ENCODE measurements around the gene HOXB13.

HOXB13 gene

GRCh38 chr17:48728232-48729231 lies at the start of gene HOXB13:
Gene HOXB13, minus strand, starts transcription at chr17:48728750. Its CDS starts 157 bp downstream, at chr17:48728593.
- DNase-seq (ENCODE audit: low read depth) = no peak
- peak within 1 kb of the TSS; percentile 29 for H3K4me3 ChIP-seq (ENCODE audit: low read depth, low read length)

- no peak overlapping the region for H3K4me3 ChIP-seq (ENCODE audit: low read depth, low read length)
- DNase-seq (ENCODE audit: low read depth) = no peak
These were observed 48.1 kb upstream of the HOXB13 start for GRCh38 chr17:48776602-48777001.

- H3K4me3 ChIP-seq (ENCODE audit: low read depth, low read length) = no peak overlapping the region
- no peak for DNase-seq (ENCODE audit: low read depth)
These were observed 44.7 kb upstream of the HOXB13 start for GRCh38 chr17:48773245-48773644.

GRCh38 chr17:48770954-48771353 lies 42.4 kb upstream of the HOXB13 start:
- H3K4me3 ChIP-seq (ENCODE audit: low read depth, low read length) = no peak overlapping the region
- no peak for DNase-seq (ENCODE audit: low read depth)

- DNase-seq (ENCODE audit: low read depth) = no peak
- H3K4me3 ChIP-seq (ENCODE audit: low read depth, low read length) = no peak overlapping the region
These were observed 40.6 kb upstream of the HOXB13 start for GRCh38 chr17:48769009-48769675.

- DNase-seq (ENCODE audit: low read depth) = no peak
- no peak overlapping the region for H3K4me3 ChIP-seq (ENCODE audit: low read depth, low read length)
These were observed 38.8 kb upstream of the HOXB13 start for GRCh38 chr17:48767263-48767774.

- DNase-seq (ENCODE audit: low read depth) = no peak
- H3K4me3 ChIP-seq (ENCODE audit: low read depth, low read length) = no peak overlapping the region
These were observed 32.6 kb upstream of the HOXB13 start for GRCh38 chr17:48761114-48761513.

- H3K4me3 ChIP-seq (ENCODE audit: low read depth, low read length) = no peak overlapping the region
- DNase-seq (ENCODE audit: low read depth) = no peak
These were observed 31.9 kb upstream of the HOXB13 start for GRCh38 chr17:48760411-48760810.

GRCh38 chr17:48759288-48759687 lies 30.7 kb upstream of the HOXB13 start:
- DNase-seq (ENCODE audit: low read depth) = no peak
- no peak overlapping the region for H3K4me3 ChIP-seq (ENCODE audit: low read depth, low read length)

GRCh38 chr17:48757524-48757961 lies 29.0 kb upstream of the HOXB13 start:
- DNase-seq (ENCODE audit: low read depth) = no peak

GRCh38 chr17:48756830-48757251 lies 28.3 kb upstream of the HOXB13 start:
- no peak overlapping the region for H3K4me3 ChIP-seq (ENCODE audit: low read depth, low read length)
- no peak for DNase-seq (ENCODE audit: low read depth)

More at GRCh38 chr17:48757524-48757961, 29.0 kb upstream of the HOXB13 start:
- H3K4me3 ChIP-seq (ENCODE audit: low read depth, low read length) = no peak overlapping the region

GRCh38 chr17:48755356-48755755 lies 26.8 kb upstream of the HOXB13 start:
- no peak overlapping the region for H3K4me3 ChIP-seq (ENCODE audit: low read depth, low read length)
- no peak for DNase-seq (ENCODE audit: low read depth)

- no peak overlapping the region for H3K4me3 ChIP-seq (ENCODE audit: low read depth, low read length)
- no peak for DNase-seq (ENCODE audit: low read depth)
These were observed 26.1 kb upstream of the HOXB13 start for GRCh38 chr17:48754500-48755261.

- H3K4me3 ChIP-seq (ENCODE audit: low read depth, low read length) = no peak overlapping the region
- DNase-seq (ENCODE audit: low read depth) = no peak
These were observed 25.4 kb upstream of the HOXB13 start for GRCh38 chr17:48753794-48754499.

GRCh38 chr17:48752399-48753288 lies 24.1 kb upstream of the HOXB13 start:
- no peak for DNase-seq (ENCODE audit: low read depth)

GRCh38 chr17:48751733-48752398 lies 23.3 kb upstream of the HOXB13 start:
- DNase-seq (ENCODE audit: low read depth) = no peak
- H3K4me3 ChIP-seq (ENCODE audit: low read depth, low read length) = no peak overlapping the region

More at GRCh38 chr17:48752399-48753288, 24.1 kb upstream of the HOXB13 start:
- H3K4me3 ChIP-seq (ENCODE audit: low read depth, low read length) = no peak overlapping the region

- no peak overlapping the region for H3K4me3 ChIP-seq (ENCODE audit: low read depth, low read length)
- DNase-seq (ENCODE audit: low read depth) = no peak
These were observed 22.6 kb upstream of the HOXB13 start for GRCh38 chr17:48751172-48751571.

Measured in skeletal muscle cell (primary cell).